IMR-90 (cell line): Measurements from ENCODE around the gene GLMP. TPM values are rescaled to one million over a fixed set of nuclear protein-coding genes. Genes with fewer than 3 reads are reported as not detected.

ENCODE experiments used
- ATAC-seq: fragments of 200-7000 bp; cut with Tn5 transposase; 2 replicates; pipeline ENCODE4 v1.9.1; 2020; ENCODE audit warnings: low read depth, mild to moderate bottlenecking, moderate library complexity
- BruUV-seq: library from RNA; stranded (reverse); fragments of 400-500 nt; replicated peaks from 2 replicates; lab custom pipeline; 2021; lab: Mats Ljungman, UMichigan
- CTCF ChIA-PET: fragments of 300-600 bp; formaldehyde crosslinking; extraction: SDS; loops from one replicate; lab custom pipeline; 2021; ENCODE audit warnings: antibody characterized with exemption; lab: Yijun Ruan, JAX
- POLR2A ChIA-PET: fragments of 300-600 bp; sonication (Branson Sonifier 250); formaldehyde crosslinking; loops from one replicate; lab custom pipeline; 2022; ENCODE audit warnings: antibody characterized with exemption; ENCODE audit not compliant: unreplicated experiment; lab: Charles Lee
- DNase-seq: peaks from one replicate; pipeline ENCODE4 v3.0.0; 2013
- H2AFZ ChIP-seq: replicated peaks from 2 replicates; pipeline ENCODE3; 2013; ENCODE audit warnings: low read length, mild to moderate bottlenecking; ENCODE audit not compliant: poor library complexity
- H2AK5ac ChIP-seq: 2 replicates; pipeline ENCODE4 v1.6.1; 2013; ENCODE audit warnings: low read depth, low read length, inconsistent platforms
- H2AK9ac ChIP-seq: replicated peaks from 2 replicates; pipeline ENCODE3; 2013; ENCODE audit warnings: mild to moderate bottlenecking, low read depth, low read length, moderate library complexity; ENCODE audit not compliant: poor library complexity
- H2BK120ac ChIP-seq: 2 replicates; pipeline ENCODE4 v1.6.1; 2013; ENCODE audit warnings: low read depth, low read length, inconsistent platforms
- H2BK15ac ChIP-seq: 3 replicates; pipeline ENCODE4 v1.6.1; 2013; ENCODE audit warnings: low read depth, low read length, inconsistent platforms
- H2BK20ac ChIP-seq: 2 replicates; pipeline ENCODE4 v1.6.1; 2013; ENCODE audit warnings: low read depth, mild to moderate bottlenecking, inconsistent platforms, low read length, moderate library complexity
- H2BK5ac ChIP-seq: 2 replicates; pipeline ENCODE4 v1.6.1; 2013; ENCODE audit warnings: mild to moderate bottlenecking, low read depth, low read length, inconsistent platforms; ENCODE audit not compliant: poor library complexity, severe bottlenecking
- H3K14ac ChIP-seq: replicated peaks from 2 replicates; pipeline ENCODE4 v1.6.1; 2013; ENCODE audit warnings: low read depth, low read length, inconsistent platforms
- H3K18ac ChIP-seq: 2 replicates; pipeline ENCODE4 v1.6.1; 2013; ENCODE audit warnings: low read depth, low read length, control low read depth
- H3K23ac ChIP-seq: 2 replicates; pipeline ENCODE4 v1.6.1; 2013; ENCODE audit warnings: low read depth, low read length, inconsistent platforms
- H3K27ac ChIP-seq: 2 replicates; pipeline ENCODE4 v1.5.1; 2013; ENCODE audit warnings: mild to moderate bottlenecking, control low read depth, low read length; ENCODE audit not compliant: insufficient read depth
- H3K27me3 ChIP-seq: 2 replicates; pipeline ENCODE4 v1.6.1; 2013; ENCODE audit warnings: low read length; ENCODE audit not compliant: control insufficient read depth, insufficient read depth
- H3K36me3 ChIP-seq: 2 replicates; pipeline ENCODE4 v1.6.1; 2013; ENCODE audit warnings: low read length, mixed read lengths; ENCODE audit not compliant: control insufficient read depth, insufficient read depth
- H3K4ac ChIP-seq: 2 replicates; pipeline ENCODE4 v1.6.1; 2013; ENCODE audit warnings: low read depth, low read length, inconsistent platforms
- H3K4me1 ChIP-seq: 2 replicates; pipeline ENCODE4 v1.6.1; 2013; ENCODE audit warnings: low read length, mixed read lengths; ENCODE audit not compliant: control insufficient read depth, insufficient read depth
- H3K4me2 ChIP-seq: 2 replicates; pipeline ENCODE4 v1.6.1; 2013; ENCODE audit warnings: low read depth, mild to moderate bottlenecking, control low read depth, low read length, moderate library complexity
- H3K4me3 ChIP-seq: 2 replicates; pipeline ENCODE4 v1.5.1; 2013; ENCODE audit warnings: low read depth, mild to moderate bottlenecking, control low read depth, low read length, moderate library complexity; ENCODE audit not compliant: insufficient read depth
- H3K56ac ChIP-seq: 2 replicates; pipeline ENCODE4 v1.6.1; 2013; ENCODE audit warnings: low read length, inconsistent platforms; ENCODE audit not compliant: insufficient read depth; ENCODE audit errors: extremely low read depth
- H3K79me1 ChIP-seq, 2 experiments: 2 replicates each; pipeline ENCODE4 v1.6.1; 2013; ENCODE audit warnings: low read length in 2 of 2, inconsistent platforms in 1 of 2, low read depth in 1 of 2
- H3K9ac ChIP-seq: 2 replicates; pipeline ENCODE4 v1.6.1; 2013; ENCODE audit warnings: low read depth, low read length, control low read depth
- H3K9me1 ChIP-seq: 2 replicates; pipeline ENCODE4 v1.6.1; 2013; ENCODE audit warnings: low read length, inconsistent platforms; ENCODE audit not compliant: insufficient read depth
- H3K9me3 ChIP-seq: 2 replicates; pipeline ENCODE4 v1.6.1; 2013; ENCODE audit warnings: low read length; ENCODE audit not compliant: control insufficient read depth, insufficient read depth
- H4K20me1 ChIP-seq: 2 replicates; pipeline ENCODE4 v1.6.1; 2013; ENCODE audit warnings: low read length, inconsistent platforms; ENCODE audit not compliant: insufficient read depth
- H4K5ac ChIP-seq: 2 replicates; pipeline ENCODE4 v1.6.1; 2013; ENCODE audit warnings: mild to moderate bottlenecking, low read depth, low read length, control low read depth
- H4K8ac ChIP-seq, 2 experiments: 2 replicates each; pipeline ENCODE4 v1.6.1; 2013; ENCODE audit warnings: low read depth in 2 of 2, low read length in 2 of 2, control low read depth in 1 of 2, inconsistent platforms in 1 of 2
- H4K91ac ChIP-seq: 2 replicates; pipeline ENCODE4 v1.6.1; 2013; ENCODE audit warnings: low read depth, low read length, inconsistent platforms; ENCODE audit not compliant: insufficient read depth
- CEBPB ChIP-seq: IDR thresholded peaks from 2 replicates; pipeline ENCODE4 v1.6.1; 2012; ENCODE audit warnings: low read depth, low read length, improper control_type of control experiment
- CHD1 ChIP-seq: IDR thresholded peaks from 2 replicates; pipeline ENCODE4 v1.6.1; 2012; ENCODE audit warnings: low read depth, low read length, improper control_type of control experiment
- FOS ChIP-seq: fragments of 150-350 bp; IDR thresholded peaks from 2 replicates; pipeline ENCODE4 v1.6.1; 2016; ENCODE audit warnings: low read depth, low read length
- MXI1 ChIP-seq: IDR thresholded peaks from 2 replicates; pipeline ENCODE4 v1.6.1; 2012; ENCODE audit warnings: low read depth, mild to moderate bottlenecking, low read length, moderate library complexity, borderline replicate concordance
- NFE2L2 ChIP-seq: fragments of 150-350 bp; IDR thresholded peaks from 2 replicates; pipeline ENCODE4 v1.6.1; 2016; ENCODE audit warnings: low read depth, mild to moderate bottlenecking, low read length
- POLR2A ChIP-seq: IDR thresholded peaks from 2 replicates; pipeline ENCODE4 v1.6.1; 2012; ENCODE audit warnings: mild to moderate bottlenecking, low read depth, low read length
- RAD21 ChIP-seq: IDR thresholded peaks from 2 replicates; pipeline ENCODE4 v1.6.1; 2012; ENCODE audit warnings: low read length, improper control_type of control experiment
- WGBS, 2 experiments: methylation state at CpG; one replicate each; pipeline versions ENCODE4 v1.1.5 to v1.1.7; 2013; ENCODE audit warnings: missing lambda C conversion rate in 2 of 2; ENCODE audit not compliant: insufficient read length in 1 of 2; ENCODE audit errors: extremely low coverage in 2 of 2; 5-methylcytosine and 5-hydroxymethylcytosine counted together
- dilution Hi-C: fragments of 300-500 bp; cut with HindIII; formaldehyde crosslinking; loops from one replicate; pipeline ENCODE4 v1.14.3; 2018; ENCODE audit warnings: low sequenced_read_pairs; ENCODE audit not compliant: unreplicated experiment
- in situ Hi-C: fragments of 300-500 bp; cut with MboI; formaldehyde crosslinking; loops from 3 replicates; pipeline ENCODE4 v1.14.3; 2019; ENCODE audit warnings: low sequenced_read_pairs, inconsistent platforms, mixed read lengths
- intact Hi-C: fragments of 100-400 bp; cut with micrococcal nuclease; formaldehyde crosslinking; loops from 2 replicates; pipeline ENCODE4 v1.10.0; 2022
- polyA plus RNA-seq, 3 experiments: library from polyadenylated mRNA; depleted of rRNA; stranded (reverse); fragments of >200 nt; gene quantifications; 2 replicates each; pipeline ENCODE4 v1.2.3, GENCODE V29; 2012; ENCODE audit warnings: low replicate concordance in 1 of 3
- total RNA-seq: library from RNA; depleted of rRNA; stranded (reverse); fragments of >200 nt; gene quantifications from 2 replicates; pipeline ENCODE4 v1.2.3, GENCODE V29; 2012

Gene GLMP
- total and polyA plus RNA-seq, 2 of the 4 experiments (the other 2 are of a cell fraction), result 32.6 to 43.1 TPM

DNA sequence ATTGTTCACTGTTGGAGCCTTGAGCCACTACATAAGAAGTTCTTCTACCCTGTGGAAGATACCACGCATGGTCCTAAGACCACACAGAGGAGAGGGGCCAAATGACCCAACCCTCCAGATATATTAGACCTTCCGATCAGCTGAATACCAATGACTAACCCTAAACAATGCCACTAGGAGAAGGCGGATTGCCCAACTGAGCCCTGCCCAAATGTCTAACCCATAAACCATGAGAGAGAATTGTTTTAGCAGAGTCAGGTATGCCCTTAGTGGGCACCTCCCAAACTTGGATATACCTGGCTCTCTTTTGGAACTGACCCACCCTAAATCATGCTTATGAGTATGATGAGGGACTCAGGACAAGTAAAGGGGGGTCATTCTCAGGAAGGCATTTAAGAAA lies 25.2 kb downstream of the GLMP start:
- ChIA-PET POLR2A (no interaction called here), CTCF (no interaction called here)
- no peak overlapping the region for H3K27ac ChIP-seq
- H4K8ac ChIP-seq, result no peak overlapping the region
- in situ Hi-C loops, result no loop called here
- H3K14ac ChIP-seq, result no peak overlapping the region
- no CpG with 5 or more reads among the region's 3 CpGs for WGBS, 2 experiments
- H2BK120ac ChIP-seq, result no peak overlapping the region
- no peak overlapping the region for H3K9ac ChIP-seq
- ATAC-seq (no peak), DNase-seq (no peak)
- H2BK5ac ChIP-seq, result no peak overlapping the region
- no peak for TF ChIP-seq FOS
- no peak for TF ChIP-seq CHD1
- TF ChIP-seq NFE2L2, result no peak
- TF ChIP-seq RAD21, result no peak
- no peak for TF ChIP-seq POLR2A
- TF ChIP-seq MXI1, result no peak
- no peak for TF ChIP-seq CEBPB
- H3K4ac ChIP-seq, result no peak overlapping the region
- no peak overlapping the region for H2AK5ac ChIP-seq
- peaks cover 13 to 57% of the 10 kb centered on the region in 2 experiments; a peak in 3 of 4 replicates for H3K79me1 ChIP-seq
- intact Hi-C loops, result no loop called here
- no peak overlapping the region for H3K23ac ChIP-seq
- no peak overlapping the region for H3K4me2 ChIP-seq
- no peak overlapping the region for H4K5ac ChIP-seq
- H3K9me3 ChIP-seq, result no peaks in the 10 kb centered on the region
- H3K36me3 ChIP-seq, result peaks cover 68% of the 10 kb centered on the region
- no peak overlapping the region for H3K56ac ChIP-seq
- H2AK9ac ChIP-seq, result no peak overlapping the region
- H3K4me1 ChIP-seq, result peaks cover 1% of the 10 kb centered on the region; the same call in 1 of the 2 replicates
- no TSS peak for BruUV-seq
- dilution Hi-C loops, result no loop called here
- peaks cover 10% of the 10 kb centered on the region for H3K9me1 ChIP-seq
- no peak overlapping the region for H2AFZ ChIP-seq
- H4K20me1 ChIP-seq, result peaks cover 13% of the 10 kb centered on the region; the same call in 1 of the 2 replicates
- no peak overlapping the region for H3K18ac ChIP-seq
- no peak overlapping the region for H2BK20ac ChIP-seq
- H3K27me3 ChIP-seq, result no peaks in the 10 kb centered on the region
- no peak overlapping the region for H4K91ac ChIP-seq
- H3K4me3 ChIP-seq, result no peak overlapping the region
- no peak overlapping the region for H2BK15ac ChIP-seq
